NCI-H2227 treated with DMSO at 0.1 percent for 48 hours (cell line): Measurements from ENCODE around the gene TPPP2.

Source experiments
- DNase-seq: peaks from one replicate; lab custom pipeline; 2025; lab: John Stamatoyannopoulos, UW

Gene TPPP2

DNA sequence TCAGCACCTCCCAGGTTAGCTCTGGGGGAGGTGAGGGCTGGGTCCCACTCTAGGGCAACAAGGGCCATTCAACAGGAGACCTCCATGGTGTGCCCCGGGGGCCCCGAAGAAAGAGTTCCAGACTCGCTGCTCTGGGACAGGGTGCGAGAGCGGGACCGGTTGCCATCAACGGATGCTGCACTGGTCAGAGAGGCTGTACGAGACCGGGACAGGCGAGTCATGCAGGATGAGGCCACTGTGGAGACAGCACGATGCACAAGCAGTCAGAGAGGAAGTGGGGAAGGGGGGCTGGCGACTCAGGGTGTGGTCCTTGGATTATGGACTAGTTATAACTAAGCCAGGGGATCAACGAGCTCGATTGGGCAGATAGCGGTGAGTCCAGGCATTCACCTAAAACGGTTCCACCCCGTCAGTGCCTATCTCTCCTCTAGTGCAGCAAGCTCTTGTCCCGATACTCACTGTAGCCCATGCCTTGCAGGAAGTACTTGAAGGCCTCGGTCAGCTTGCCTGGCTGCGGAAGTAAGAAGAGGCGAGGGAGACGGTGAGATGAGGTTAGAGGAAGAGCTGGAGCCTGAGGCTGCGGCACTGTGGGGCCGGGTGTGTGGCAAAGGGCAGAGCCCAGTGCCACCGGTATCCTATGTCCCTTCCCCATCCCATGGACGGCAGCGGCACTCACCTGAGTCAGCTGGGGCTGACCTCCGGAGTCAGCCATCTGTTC, 12.3 kb upstream of the TPPP2 start:
- no peak for DNase-seq

DNA sequence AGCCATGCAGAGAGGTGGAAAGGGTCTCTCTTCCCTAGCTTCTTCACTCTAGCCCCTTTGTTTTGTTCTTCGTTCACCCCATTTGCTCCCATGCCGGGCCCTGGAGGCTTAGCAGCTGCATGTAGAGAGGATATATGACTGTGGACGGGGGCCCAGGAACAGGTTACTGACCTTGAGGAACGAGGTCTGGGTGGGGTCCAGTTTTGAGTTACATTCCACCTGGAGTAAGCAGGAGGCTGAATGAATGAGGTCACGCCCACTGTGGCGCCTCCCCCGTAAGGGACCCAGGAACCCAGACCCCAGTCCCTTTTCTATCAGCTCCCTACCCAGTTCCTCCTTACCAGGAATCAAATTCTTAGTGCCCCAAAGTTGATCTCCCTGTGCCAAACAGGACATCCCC, 11.7 kb upstream of the TPPP2 start:
- DNase-seq: no peak

DNA sequence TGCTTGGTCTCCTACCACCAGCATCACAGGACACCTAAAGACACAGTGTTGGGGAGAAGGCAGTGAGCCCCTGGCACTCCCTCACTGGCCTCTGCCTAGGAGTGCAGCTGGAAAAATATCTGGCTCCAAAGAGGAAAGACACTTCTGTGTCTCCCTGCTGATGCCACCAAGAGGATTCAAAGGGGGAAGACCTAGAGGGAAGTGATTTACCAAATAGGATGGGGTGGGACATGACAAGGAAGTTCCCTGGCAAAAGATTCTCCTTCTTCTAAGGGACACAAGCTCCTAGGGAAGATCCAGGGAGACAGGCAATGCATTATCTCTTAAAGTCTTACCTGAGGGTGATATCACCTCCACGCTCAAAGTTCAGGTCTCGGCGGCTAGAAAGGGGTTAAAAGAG, 11.2 kb upstream of the TPPP2 start:
- no peak for DNase-seq

DNA sequence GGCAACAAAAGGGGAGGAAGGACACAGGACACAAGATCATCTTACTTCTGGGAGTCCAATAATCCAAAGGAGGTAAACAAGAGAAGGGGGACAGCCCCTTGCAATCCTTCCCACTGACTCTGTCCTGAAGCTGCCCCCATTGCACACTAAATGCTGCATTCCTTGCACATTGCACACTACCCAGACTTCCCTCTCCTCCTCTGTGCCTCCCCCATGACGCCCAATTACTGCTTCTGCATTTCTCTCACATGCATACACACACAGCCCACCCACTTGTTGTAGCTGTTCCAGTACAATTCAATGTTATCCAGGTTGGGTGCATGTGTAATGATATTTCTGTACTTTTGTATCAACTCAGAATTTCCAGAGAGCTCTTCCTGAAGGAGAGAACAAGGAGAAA, 10.7 kb upstream of the TPPP2 start:
- no peak for DNase-seq

DNA sequence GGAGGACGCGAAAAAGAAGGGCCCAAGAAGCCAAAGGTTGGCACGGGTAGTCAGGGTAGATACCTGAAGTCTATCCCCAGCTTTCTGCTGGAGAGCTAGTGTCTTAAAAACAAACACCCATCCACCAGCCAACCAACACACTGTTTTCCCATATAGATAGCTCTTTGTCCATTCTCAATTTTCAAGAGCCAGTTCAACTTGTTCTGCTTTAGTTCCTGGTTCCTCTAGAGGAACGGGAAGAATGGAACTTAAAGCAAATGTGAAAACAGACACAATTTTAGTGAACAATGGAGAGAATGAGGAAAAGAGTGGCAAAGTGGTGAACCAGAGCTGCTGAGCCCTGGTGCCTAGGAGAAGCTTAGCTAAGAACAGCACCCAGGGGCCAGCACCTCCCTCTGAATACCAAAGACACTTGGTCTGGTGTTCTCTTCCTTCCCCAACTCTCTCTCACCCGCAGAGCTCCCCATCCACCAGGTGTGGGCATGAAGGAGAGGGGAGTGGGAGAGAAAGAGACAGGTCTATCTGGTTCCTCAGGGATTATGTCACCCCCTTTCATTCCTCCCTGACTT, 9.0 kb upstream of the TPPP2 start:
- no peak for DNase-seq

DNA sequence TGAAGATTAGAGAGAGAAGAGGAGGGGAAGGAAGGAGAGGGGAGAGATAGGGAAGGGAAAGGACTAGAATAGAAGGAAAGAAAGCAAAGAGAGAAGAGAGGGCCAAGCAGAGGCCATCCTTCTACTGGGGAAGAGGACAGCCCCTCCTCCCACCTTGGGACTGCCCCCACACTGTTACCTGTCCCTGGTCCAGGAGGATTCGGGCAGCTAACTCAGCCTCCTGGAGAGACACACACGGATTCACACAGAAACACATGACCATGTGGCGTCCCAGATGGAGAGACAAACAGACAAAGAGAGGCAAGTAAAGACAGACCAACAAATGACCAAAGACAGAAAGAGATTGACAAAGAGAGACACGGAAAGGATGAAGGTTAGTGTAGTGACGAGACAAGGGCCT, 7.3 kb upstream of the TPPP2 start:
- no peak for DNase-seq

DNA sequence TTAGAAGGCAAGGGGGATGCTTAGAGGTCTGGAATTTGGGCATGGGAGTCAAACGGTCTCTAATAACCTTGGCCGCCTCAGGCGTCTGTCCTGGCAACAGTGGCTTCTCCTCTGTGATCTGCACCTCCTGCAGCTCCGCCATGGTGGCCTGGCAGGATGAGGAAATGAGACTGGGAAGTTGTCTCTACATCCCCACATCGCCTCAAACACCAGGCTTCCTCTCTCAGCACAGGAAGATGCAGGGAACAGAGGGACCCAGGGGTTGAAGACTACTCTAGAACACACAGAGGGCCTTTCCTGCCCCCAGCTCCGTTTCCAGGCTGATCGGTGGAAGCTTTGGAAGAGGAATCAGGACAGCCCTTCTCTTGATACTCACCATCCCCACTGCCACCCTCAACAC, 6.8 kb upstream of the TPPP2 start:
- no peak for DNase-seq

DNA sequence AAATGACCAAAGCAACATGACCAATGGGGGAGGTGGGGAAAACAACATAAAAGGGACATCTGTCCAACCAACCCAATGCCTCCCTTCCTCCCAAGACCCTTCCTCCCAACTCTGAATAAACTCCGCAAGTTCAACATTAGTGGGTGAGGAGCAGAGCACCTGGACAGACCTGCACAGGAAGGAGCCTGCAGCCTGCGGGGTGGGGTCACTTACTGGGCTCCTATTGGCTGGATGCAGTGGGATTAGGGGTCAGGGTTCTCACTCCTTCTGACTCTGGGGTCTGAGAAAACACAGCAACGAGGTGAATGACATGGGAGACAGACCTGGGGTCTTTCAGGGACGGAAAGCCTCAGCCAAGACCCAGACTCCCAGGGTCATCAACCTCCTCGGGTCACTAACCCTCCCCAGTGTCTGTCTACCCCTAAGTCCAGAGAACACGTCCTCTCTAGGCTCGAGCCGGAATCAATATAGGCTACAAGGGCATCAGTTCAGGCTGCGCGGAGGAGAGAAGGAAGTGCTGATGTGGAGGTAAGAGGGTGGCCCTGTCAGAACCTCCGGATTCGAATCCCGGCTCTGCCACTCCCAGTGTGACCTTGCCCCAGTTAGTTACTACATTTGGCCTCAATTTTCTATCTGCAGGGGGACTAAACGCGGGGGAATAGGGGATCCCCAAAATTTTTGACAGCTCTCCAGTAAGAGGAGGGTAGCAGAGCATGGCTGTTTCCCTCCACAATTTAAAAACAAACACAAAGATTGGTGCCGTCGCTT, 6.0 kb upstream of the TPPP2 start:
- DNase-seq: no peak

DNA sequence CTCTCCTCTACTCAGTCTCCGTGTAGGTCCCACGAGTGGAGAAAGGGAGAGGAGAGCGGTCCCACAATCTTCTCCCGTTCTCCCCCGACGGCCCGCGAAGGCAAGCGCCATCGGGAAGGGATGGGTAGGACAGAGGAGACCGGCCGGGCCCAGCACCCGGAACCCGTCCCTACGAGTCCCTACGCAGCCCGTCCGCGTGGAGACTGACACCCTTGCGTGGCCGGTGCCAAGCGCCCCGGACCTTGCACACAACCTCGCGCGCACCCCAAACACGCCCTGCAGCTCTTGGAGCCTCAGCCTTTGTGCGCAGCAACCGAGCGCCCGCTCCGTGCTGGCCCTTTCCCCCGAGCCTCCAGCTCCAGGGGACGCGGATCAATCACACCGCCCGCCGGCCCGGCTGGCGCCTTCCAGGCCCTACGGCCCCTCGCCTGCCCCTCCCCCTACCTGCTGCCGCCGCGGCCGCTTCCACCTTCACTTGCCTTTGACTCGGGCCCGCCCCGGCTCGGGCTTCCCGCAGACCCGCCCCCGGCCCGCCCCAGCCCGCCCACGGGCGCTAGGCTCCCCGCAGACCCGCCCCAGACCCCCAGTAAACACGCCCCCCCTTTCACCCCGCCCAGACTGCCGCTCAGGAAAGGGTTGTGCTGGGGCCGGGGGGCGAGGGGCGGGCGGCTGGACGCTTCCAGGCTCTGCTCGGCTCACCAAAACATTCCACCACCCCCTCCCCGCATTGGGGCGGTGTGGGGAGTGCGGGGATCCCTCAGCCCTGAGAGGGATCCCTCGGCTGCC, 5.2 kb upstream of the TPPP2 start, which contains the start of gene NDRG2:
Gene NDRG2 (minus strand): TSS at position 477 of the 786 bp plus-strand sequence. CDS start 1,746 bp downstream, outside the sequence.
- peak; percentile 53 for DNase-seq

DNA sequence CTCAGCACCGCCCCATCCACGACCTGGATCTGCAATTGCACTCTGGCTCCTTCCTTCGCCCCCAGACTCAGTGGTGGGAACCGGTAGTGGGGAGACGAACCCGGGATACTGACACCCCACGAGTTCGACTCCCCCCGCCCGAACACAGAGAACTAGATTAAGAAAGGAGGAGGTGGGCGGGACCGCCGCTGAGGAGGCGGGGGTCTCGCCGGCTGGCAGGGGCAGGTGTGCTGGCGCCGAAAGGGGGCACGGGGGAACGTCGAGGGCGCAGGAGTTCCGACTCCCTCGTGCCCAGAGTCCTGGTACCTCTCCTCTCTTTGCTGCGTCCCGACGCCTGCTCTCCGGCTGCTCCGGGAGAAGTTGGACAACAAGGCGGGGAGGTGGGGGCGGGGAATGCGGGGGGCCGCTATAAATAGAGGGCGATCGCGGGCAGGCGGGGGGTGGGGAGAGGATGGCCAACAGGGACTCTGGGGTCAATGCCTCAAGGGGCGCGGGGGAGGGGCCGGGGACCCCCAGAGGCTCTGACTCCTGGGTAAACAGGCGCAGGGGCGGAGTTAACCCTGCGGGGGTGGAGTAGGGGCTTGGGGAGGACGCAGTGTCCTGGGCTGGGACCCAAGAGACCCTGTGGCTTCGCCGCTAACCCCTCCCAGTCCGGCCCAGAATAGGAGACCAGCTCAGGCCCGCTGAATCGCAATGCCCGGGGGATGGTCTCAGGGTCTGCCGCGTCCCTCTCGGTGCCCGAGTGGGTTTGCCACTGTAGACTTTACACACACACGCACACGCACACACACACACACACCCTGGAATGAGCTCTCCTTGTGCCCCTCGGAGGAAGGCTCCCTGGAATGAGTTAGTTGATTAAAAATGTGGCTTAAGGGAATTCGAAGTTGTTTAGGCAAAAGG, 4.4 kb upstream of the TPPP2 start:
- DNase-seq: no peak

DNA sequence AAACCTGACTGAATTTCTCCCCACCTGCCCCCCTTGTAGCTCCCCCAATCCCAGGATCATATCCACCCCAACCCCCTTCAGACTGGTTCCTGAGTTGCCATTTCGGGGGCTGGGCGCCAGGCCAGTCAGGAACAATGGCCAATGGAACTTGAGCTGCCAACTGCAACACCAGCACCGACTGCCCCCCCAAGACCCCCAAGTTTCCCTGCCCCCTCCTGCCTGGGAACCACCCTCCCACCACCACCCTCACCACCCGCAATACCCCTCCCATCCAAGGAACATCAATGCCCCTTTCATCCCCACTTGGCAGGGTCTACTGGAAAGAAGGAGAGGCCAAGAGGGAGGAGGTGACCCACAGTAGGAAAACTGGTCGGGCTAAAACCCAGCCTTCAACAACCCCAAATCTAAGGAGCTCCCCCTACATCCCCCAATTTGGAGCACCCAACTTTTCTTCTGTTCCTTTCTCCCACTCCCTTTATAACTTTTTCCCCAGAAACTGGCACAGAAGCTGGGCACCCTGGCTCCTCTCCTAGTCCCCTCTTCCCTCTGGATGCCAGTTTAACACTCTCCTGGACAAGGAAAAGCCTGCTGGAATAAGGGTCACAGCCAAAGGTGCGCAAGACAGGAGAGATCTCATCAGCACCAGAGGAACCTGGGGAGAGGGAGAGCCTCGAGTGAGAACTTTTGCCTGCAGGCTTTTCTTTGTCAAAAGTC, 3.6 kb upstream of the TPPP2 start:
- no peak for DNase-seq

DNA sequence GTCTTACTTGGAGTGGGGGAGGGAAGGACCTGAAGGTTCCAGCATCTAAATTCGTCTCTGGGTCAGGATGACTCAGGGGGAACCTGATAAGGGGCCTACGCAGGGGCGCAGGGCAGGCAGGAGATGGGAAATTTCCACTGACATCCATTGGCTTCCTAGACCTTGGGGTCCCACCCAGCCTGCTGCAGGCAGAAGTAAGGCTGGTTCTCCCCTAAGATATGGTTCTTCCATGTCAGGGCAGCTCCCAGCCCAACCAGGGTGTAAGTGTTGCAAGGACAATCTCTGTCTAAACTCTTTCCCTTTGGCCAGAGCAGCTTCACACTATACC, 3.1 kb upstream of the TPPP2 start:
- no peak for DNase-seq

DNA sequence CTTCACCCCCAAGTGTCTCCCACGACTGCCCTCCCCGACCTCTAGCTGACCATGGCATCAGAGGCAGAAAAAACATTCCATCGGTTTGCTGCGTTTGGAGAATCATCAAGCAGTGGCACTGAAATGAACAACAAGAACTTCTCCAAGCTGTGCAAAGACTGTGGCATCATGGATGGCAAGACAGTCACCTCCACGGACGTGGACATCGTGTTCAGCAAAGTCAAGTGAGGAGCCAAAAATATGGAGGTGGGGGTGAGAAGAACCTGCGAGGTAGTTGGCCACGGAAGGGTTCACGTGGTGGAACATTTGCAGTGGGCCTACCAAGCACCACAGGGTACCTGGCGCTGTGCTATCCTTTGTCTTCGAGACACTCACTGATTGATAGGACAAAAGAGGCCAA, 514 bp downstream of the TPPP2 start:
- DNase-seq: no peak

DNA sequence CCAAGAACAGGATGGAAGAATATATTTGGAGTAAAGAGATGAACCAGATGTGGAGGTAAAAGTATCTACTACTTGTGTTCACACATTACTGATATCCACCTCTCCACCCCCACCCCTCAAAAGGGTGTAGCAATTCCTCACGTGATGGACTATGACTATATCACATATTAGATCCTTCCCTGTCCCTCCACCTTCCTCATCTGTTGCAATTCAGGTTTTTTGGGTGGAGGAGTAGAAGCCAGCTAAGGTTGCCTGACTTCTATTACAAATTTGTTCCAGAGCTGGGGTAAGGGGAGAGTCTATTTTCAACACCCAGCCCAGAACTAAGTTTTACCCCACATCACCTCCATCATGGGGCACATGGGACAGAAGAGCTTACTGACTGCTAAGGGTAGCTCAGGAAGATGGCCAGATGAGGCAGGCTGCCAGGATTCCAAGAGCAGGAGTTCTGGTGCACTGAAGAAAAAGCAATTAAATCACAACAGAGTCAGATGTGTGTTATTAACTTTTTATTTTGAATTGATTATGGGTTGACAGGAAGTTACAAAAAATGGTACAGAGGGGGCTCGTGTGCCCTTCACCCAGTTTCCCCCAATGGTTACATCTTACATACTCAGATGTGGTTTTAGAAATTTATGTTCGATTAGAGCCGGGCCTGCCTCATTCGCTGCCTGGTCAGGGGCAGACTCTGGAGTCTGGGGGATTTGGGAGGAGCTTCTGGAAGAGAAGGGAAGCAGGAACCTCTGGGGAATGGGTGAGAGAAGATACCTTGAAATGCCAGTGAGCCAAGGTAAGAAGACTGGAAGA, 2.5 kb downstream of the TPPP2 start:
- DNase-seq: no peak

DNA sequence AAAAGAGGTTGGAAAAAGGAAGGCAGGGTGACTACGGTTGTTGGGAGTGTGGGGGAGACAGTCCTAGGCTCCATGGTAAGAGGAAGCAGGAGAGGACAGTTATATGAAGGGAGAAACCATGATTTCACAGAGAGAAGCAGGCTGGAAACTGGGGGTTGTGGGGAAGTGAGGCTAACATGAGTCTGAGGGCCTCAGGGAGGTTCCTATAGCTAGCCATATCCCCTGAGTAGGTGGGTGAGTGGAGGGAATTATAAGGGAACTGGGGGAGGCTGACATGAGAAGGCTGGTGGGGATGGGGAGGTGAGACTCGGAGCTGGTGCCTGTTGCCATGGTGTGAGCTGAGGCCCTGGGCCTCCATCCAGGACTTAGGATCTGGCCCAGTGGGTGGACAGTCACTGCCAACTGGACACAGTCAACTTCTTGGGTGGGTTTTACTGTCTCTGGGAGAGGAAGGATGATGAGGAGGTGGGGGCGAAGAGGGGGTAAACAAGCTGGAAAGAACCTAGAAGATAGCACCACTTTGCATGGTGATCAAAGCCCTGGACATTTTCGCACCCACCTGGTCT, 3.2 kb downstream of the TPPP2 start:
- no peak for DNase-seq

DNA sequence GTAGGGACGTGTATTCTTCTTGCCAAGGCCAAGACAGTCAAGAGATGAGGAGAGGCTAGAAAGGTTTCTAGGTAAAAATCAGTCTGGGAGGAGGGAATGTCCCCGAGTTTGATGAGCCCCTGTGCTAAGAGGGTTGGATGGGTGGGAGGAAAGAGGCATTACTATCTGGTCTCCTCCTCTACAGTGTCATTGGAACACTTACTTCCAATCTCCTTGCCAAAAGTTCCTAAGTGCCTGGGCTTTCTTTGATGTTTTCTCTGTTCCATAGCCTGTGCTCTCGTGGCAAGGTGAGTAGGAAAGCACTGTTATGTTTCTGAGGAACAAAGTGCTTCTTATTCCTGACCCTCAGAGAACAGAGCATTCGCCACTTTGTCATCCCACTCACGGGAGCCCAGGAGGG, 4.7 kb downstream of the TPPP2 start, which contains the start of gene RNASE13:
Gene RNASE13 (minus strand): TSS at position 101 of the 400 bp plus-strand sequence. CDS start 519 bp downstream, outside the sequence.
- DNase-seq: no peak

DNA sequence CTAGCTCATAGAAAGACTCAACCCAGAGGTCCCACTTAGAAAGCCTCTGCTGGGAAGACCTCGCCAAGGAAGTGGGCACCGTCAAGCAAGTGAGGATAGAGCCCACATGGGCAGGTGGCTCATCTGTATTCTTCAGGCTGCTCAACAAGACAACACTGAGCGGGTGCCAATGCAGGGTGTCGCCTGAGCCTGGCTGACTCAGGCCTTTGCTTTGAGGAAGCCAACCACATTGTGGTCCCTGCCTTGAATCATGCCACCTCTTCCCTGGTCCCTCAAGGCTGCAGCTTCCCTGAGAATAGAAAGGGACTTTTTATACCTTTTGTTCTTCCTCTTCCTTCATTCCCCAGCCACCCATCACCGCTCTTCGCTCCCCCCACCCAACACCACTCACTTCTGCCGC, 6.7 kb downstream of the TPPP2 start:
- no peak for DNase-seq

DNA sequence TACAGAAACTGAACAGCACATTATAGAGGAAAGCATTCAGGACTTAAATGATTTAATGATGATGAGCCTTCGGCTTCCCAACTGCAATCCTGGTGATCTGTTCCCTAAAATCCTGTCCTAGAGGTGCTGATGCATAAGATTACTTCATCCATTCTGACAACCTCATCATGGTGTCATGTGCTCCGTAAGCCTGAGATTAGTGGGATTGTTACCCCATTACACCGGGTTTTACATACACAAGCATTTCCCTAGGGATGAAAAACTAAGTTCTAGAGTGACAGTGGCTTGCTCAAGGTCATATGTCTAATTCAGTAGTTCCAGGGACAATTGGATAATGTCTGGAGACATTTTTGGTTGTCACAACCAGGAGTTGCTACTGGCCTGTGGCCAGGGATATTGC, 7.1 kb downstream of the TPPP2 start:
- DNase-seq: no peak
